NCI-H2227 (cell line): ENCODE measurements around the gene SAMD5.
"Not testable (repeated sequence)": the region's sequence is repeated elsewhere in the genome, so short reads cannot be mapped to it uniquely, and the experiment has no call there.

Experiments
- DNase-seq: peaks from one replicate; lab custom pipeline; 2025; ENCODE audit not compliant: unreplicated experiment; lab: John Stamatoyannopoulos, UW

SAMD5 gene

DNA sequence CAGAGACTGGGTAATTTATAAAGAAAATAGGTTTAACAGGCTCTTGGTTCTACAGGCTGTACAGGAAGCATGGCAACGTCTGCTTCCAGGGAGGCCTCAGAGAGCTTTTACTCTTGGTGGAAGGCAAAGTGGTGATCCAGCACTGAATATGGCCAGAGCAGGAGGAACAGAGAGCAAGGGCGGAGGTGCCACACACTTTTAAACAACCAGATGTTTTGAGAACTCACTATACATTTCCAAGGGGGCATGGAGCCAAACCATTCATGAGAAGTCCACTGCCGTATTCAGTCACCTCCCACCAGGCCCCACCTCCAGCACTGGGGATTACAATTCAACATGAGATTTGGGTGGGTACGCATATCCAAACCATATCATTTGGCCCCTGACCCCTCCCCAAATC, 18.7 kb downstream of the SAMD5 start:
- DNase-seq = no peak

- DNase-seq = no peak
Observed at GRCh38 chr6:147528511-147529145, 20.1 kb downstream of the SAMD5 start.

- DNase-seq = peak; percentile 7
Observed at GRCh38 chr6:147530132-147531060, 21.9 kb downstream of the SAMD5 start.

- DNase-seq = no peak
Observed at GRCh38 chr6:147531321-147531720, 22.8 kb downstream of the SAMD5 start.

DNA sequence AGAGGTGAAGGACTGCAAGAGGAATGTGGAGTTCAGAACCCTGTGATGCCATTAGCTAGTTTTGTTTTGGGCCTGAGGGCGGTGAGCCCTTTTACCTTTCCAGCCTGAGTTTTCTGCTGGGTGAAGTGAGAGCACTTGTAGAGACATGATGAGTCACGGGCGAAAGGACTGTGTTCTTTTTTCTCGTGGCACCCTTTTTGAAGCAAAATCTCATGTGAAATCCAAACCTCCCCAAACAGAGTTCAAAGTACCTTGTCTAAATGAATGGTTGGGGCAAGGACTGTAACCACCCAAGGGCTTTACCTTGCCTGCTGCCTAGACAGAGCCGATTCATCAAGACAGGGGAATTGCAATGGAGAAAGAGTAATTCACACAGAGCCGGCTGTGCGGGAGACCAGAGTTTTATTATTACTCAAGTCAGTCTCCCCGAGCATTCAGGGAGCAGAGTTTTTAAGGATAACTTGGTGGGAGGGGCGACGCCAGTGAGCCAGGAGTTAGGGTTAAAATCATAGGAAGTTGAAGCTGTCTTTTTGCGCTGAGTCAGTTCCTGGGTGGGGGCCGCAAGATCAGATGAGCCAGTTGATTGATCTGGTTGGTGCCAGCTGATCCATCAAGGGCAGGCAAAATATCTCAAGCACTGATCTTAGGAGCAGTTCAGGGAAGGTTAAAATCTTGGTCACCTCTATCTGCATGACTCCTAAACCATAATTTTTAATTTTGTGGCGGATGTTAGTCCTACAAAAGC, 25.8 kb downstream of the SAMD5 start:
- no peak for DNase-seq

DNA sequence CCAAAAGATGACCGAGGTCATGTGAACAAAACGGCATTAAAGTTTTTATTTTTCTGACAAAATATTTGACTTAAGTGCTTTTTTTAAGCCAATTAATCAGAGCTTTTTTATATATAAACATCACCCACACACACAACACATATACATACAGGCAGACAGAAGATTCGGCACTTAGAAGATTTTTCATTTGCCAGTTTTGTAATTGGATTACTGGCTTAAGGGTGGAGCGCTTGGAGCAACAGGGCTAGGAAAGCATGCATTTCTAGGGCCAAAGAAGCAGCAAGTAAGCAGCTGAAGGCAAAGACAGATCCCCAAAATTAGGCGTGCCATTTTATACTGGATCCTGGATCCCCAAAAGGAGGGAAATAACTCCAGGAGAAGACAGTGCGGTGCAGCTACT, 30.3 kb downstream of the SAMD5 start:
- no peak for DNase-seq

- DNase-seq = no peak
Observed at GRCh38 chr6:147540075-147540474, 31.6 kb downstream of the SAMD5 start.

DNA sequence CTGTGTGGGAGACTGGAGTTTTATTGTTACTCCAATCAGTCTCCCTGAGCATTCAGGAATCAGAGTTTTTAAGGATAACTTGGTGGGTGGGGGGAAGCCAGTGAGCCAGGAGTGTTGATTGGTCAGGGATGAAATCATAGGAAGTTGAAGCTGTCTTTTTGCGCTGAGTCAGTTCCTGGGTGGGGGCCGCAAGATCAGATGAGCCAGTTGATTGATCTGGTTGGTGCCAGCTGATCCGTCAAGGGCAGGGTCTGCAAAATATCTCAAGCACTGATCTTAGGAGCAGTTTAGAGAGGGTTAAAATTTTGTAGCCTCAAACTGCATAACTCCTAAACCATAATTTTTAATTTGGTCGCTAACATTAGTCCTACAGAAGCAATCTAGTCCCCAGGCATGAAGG, 33.9 kb downstream of the SAMD5 start:
- DNase-seq = not testable (repeated sequence)

GRCh38 chr6:147544420-147544819, 35.9 kb downstream of the SAMD5 start:
- DNase-seq = no peak

GRCh38 chr6:147546501-147547368, 38.2 kb downstream of the SAMD5 start:
- DNase-seq = no peak

DNA sequence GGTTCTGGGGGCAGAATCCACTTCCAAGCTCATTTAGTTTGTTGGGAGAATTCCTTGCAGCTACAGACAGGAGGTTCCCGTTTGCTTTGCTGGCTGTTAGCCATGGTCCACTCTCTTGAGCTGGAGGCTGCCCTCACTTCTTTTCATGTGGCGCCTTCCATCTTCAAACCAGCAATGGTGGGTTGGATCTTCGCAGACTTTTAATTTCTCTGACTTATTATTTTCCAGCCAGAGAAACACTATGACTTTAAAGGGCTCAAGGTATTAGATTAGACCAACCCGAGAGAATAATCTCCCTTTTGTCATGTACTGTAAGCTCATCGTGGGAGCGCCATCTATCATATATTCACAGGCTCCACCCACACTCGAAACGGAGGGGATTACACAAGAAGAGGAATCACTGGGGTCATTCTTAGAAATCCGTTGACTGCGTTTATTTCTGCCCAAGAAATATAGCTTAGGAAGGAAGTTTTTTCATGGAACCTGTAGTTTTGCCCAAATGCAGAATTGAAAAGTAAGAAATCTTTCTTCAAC, 38.9 kb downstream of the SAMD5 start:
- no peak for DNase-seq

GRCh38 chr6:147548921-147549475, 40.5 kb downstream of the SAMD5 start:
- no peak for DNase-seq

DNA sequence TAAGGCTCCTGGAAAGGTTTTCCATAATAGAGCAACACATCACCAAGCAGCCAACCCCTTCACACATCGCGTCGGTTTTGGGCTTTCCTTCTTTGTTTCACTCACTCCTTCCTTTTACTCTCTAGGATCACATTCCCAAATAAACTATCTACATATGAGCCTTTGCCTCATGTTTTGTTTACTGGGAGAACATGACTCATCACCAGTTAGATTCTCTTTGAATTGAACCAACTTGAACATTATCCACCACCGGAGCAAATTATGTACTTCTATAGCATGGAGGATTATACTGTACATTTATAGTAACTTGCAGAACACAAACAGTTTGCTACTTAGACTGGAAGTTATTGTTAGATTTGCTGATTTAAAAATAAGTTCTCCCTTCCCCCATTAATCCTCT, 41.0 kb downstream of the SAMD5 start:
- DNase-seq = no peak

- DNase-seq = no peak
Observed at GRCh38 chr6:147551976-147552375, 43.5 kb downstream of the SAMD5 start.

DNA sequence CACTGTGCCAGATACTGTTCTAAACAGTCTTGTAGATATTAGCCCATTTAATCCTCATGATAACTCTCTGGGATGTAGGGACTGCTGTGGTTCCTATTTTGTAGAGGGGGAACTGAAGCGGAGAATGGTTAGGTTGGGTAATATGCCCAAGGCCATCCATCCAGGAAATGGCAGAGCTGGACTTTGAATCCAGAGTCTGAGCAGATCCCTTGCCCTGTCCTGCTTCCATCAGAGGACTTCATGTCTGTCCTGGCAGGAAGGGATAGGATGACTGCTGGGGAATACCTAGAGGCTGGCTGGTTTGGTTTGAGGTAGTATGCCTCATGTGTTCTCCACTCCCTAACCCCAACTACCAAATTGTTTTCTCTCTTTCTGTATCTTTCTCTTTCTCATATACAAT, 44.6 kb downstream of the SAMD5 start:
- no peak for DNase-seq

DNA sequence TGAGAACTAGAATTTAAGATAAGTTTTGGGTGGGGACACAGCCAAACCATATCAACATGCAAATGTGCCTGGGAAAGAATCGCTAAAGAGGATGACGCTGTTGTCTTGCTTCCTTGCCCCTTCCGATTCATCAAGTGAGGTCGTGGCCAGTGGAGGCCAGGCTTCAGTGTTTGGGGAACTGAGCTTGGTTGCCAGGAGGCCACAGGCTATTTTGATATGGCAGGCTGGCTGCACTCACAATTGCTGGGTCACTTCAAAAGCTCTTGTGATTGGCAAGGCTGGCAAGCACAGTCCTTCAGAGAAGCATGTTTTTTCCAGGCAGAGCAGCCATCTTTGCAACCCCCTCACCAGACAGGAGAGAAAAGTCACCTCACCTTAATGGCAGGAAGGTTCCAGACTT, 45.8 kb downstream of the SAMD5 start:
- no peak for DNase-seq

GRCh38 chr6:147559006-147559405, 50.5 kb downstream of the SAMD5 start:
- no peak for DNase-seq

DNA sequence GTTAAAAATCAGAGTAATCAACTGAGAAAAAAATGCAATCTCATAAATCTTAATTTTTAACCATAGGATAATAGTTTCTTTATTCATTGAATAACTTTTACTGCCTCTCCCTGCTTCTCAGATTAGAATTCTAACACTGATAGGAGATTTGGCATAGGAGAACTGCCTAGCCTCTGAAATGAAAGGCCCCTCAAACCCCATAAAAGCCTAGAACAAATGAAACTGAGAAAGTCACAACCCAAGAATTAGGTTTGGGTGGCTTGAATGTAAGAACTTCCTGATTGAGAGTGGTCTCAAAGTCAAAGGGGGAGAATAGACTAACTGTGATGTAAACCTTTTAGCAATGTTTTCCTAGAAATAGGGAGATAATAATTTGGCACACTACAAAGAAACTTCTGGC, 52.2 kb downstream of the SAMD5 start:
- DNase-seq = no peak

- peak; percentile 32 for DNase-seq
Observed at GRCh38 chr6:147561726-147562125, 53.2 kb downstream of the SAMD5 start.

DNA sequence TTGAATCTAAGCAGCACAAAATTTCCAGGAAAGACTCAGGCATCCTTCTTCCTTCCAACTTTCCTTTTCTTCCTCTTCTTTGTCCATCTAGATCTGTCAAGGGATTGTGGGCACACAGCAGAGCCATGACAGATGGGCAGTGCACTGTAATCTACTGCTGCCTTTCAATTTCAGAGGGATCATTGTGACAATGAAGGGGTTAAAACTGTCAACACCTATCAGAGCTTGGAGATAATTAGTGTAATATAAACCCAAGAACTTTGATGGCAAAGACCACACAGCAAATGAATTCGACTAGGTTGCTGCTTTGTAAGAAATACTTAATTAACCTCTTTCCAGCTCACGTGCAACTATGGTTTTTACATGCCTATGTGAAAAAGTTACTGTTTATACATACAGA, 55.0 kb downstream of the SAMD5 start:
- no peak for DNase-seq
